HG02970 (cell line): Measurements from ENCODE around the gene PROM2.

Source experiments
- ATAC-seq: cut with Tn5 transposase; IDR thresholded peaks from one replicate; pipeline ENCODE4 v1.9.1; 2021; ENCODE audit warnings: mild to moderate bottlenecking, moderate library complexity, moderate number of reproducible peaks; ENCODE audit not compliant: unreplicated experiment, low FRiP score

PROM2 gene

DNA sequence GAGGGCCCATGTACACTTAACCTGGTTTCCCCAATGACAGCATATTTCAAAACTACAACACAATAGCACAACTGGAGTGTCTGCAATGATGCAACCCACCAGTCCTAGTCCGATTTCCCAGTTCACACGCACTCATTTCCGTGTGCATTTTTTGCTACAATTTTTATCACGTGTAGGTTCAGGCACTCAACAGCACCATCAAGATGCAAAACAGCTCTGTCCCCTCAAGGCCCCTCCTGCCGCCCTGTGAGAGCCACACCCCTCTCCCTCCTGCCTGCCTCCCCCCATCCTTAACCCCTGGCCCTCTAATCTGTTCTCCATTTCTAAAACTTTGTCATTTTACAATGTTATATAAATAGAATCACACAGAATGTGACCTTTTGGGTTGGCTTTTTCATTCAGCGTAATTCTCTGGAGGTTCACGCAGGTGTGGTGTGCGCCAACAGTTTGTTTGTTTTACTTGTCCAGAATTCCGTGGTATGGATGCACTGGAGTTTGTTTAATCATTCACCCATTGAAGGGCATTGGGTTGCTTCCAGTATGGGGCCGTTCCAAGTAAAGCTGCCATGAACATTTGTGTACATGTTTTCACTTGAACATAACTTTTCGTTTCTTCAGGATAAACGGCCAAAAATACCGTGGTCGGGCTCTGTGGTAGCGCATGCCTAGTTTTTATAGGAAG, 31.3 kb downstream of the PROM2 start:
- no peak for ATAC-seq

DNA sequence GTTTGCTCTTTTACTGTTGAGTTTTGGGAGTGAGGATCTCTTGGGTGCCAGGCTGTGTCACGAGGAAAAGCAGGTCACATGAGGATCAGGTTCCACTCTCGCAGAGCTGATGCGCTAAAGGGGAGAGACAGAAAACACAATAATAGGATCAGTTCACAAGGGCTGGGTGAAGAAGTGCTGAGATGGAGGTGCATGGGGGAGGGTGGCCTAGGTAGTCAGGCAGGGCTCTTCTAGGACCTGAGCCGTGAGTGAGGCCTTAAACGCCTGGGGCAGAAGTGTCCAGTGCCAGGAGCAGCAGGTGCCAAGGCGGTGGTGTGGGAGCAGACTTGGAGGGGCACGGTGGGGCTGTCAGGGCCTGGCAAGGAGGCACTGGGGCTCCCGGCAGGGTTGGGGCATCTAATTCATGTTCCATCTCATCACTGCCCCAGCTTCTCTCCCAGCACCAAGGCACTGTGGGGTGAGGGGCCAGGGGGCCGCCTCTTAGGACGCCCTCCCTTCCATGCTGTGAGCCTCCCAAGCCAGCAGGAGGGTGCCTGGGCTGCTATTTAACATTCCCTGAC, 32.2 kb downstream of the PROM2 start:
- ATAC-seq, result no peak

DNA sequence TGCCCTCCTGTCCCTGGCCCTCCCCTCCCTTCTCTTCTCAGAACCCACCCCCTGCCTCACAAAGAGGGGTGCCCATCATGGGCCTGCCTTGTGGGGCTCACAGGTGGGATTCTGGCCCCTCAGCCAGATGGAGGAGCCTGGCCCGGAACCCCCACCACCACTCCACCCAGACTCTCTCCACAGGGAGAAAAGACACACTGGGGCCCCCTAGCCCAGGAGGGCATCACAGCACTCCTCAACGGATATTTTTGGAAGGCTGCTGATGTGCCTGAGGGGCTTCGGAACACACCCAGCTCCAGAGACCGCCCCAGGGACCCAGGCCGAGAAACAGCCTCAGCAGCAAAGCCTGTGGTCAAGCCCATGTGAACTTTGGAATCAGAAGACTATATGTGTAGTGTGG, 32.8 kb downstream of the PROM2 start:
- ATAC-seq, result no peak

DNA sequence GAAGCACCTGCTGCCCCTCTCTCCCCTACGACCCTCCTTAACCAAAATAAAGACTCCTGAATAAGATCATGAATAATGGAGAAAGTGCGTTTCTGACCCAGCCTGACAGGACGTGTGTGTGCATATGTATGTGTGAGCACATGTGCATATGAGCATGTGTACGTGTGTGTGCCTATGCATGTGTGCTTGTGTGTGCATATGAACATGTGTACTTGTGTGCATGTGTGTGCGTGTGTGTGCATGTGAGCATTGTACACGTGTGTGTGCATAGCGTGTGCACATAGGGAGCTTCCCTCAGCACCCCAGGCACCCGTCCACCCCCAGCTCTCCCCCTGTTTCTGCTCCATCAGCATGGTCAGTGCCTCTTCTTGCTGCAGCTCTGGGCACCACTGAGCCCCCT, 33.6 kb downstream of the PROM2 start:
- no peak for ATAC-seq

DNA sequence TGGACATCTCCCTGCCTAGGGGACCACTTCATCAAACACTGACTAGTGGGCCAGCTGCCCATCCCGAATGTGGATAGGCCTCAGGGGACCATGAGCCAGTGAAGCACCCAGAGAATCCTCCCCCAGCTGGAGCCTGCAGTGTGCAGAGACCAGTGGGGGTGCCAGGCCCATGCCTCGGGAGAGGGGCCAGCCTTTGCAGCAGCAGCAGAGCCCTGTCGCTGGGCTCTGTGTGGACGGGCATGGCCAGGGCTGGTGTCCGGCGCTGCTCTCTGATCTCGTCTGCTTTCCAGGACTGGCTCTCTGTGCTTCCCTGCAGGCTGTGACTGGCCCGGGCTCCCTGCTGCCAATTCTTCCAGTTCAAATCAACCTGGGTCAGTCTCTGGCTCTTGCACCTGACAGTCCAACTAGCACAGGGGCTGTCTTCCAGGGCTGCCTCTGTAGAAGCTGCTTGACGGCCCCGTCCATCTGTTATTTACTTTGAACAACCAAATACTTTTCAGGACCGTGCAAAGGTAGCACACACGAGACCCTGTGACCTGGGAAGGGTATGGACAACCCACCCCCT, 34.3 kb downstream of the PROM2 start:
- ATAC-seq, result no peak

DNA sequence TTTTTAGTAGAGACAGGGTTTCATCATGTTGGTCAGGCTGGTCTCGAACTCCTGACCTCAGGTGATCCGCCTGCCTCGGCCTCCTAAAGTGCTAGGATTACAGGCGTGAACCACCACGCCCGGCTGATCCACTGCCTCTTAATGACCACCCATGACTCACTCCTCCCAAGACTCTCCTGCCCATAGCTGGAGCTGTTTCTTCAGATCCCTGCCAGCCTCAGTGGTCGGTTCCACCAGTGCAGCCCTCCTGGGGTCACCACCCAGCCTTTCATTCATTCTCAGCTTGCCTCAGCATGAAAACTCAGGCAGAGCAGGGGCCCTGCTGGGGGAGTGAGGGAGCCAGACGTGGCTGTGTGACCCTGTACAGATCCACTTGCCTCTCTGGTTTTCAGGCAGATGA, 35.4 kb downstream of the PROM2 start:
- no peak for ATAC-seq

DNA sequence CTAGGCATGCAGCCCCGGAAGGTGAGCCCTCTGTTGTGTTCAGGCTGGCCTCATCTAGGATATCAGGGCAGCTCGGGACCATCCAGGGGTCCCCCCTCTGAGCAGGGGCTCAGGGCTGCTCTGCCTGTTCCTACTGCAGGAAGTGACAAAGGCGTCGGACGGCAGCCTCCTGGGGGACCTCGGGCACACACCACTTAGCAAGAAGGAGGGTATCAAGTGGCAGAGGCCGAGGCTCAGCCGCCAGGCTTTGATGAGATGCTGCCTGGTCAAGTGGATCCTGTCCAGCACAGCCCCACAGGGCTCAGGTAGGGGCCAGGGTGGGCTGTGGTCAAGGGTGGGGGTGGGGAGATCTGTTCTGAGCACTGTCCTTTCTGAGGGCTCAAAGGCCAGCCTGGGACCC, 36.0 kb downstream of the PROM2 start:
- no peak for ATAC-seq

DNA sequence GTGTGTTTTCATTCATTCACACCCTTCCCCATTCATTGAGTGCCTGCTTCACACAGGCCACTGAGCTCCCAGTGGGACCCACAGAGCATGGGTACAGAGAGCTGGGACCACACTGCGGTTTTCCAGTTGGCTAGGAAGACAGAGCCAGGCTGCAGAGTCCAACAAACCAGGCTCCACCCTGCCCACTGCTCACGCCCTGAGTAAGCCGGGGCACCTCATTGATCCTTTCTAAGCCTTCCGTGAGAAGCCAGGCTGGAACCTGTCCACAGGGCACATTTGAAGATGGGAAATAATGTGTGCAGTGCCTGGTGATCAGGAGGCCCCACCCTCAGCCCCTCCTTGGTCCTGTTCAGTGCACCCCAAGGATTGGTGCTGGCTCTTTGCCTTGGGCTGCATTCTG, 36.4 kb downstream of the PROM2 start:
- ATAC-seq, result no peak

DNA sequence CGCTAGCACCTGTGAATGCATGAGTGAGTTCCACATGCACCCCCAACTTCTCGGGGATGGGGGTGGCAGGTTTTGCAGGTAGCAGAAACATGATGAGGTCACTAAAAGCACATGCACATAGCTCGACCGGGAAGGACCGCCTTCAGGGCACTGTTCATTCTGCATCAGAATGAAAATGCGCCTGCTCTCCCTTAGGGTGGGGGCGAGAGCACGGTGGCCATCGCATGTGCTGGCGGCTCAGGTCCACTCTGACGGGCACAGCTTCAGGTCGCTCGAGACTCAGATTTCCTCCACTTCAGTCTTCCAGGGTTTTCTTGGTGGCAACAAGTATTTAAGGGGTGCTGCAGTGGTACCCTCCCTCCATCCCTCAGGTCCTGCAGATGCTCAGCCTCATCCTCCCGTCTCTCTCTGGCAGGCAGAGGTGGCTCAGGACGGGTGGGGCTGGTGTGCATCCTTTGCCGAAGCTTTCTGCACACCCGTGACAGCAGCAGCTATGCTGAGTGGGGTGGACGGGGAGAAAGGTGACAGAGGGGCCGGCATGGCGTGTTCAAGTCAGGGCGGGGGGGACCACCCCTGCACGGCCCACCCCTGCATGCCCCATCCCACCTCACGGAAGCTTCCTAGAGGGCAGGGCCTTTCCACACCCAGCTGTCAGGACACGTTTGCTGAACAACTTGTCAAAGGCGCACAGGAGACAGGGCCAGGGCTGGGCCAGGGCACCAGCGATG, 37.7 kb downstream of the PROM2 start:
- no peak for ATAC-seq

DNA sequence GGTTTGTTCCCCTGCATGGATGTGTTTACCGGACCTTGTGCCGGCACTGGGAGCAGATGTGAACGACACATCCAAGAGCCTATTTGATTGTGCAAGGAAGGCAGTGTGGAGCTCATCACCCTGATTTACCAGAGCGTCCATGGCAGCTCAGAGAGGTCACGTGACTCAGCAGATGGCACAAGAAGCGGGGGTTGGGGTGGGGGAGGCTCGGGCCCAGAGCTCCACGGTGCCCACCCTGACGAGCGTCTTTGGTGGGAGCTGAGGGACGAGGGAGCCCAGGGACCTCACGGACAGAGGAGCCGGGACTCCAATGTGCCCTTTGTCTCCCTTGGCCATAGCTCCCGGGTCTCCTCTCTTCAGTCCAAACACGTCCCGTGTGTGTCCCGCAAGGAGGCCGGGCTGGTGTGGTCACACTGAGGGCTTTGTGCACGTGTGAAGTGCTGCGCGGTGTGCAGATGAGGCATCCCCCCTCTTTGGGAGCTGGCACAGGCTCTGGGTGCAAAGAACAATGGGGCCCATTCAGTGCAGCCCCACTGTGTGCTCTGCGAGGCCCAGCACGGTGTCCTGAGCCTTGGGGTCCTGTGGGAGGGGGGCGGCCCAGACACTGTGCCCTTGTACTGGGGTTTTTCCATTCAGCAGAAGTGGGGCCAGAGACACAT, 38.4 kb downstream of the PROM2 start:
- ATAC-seq, result no peak

DNA sequence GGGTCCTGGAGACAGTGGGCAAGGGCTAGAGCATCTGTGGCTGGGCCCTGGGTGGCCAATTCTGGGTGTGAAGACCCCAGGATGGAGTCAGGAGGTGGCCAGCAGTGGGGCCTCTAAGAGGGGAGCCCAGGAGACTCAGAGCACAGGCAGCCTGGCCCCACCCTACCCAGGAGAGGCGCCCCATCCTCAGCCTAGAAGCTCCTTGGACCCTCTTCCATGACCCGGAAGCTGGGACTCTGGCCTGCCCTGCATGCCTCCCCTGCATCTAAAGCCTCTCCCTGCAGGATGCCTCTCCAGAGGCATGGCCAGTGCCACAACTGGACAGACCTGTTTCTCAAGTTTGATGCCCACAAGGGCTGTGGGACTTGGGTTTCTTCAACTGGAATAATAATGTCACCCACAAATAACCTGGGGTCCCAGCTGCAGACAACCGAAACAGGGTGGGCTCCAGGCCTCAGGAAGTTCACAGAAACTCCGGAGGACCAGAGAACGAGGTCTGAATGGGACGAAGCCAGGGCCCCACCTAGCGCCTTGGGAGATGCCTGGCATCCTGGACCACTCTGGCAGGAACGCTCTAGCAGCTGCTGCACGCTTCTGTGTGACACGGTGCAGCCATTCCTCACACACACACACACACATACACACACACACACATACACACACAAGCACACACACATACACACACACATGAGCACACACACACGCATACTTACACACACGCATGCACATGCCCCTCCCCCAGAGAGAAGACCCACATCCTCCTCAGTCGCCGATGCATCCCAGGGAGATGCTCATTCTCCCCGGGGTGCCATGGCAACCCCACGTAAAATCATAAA, 39.3 kb downstream of the PROM2 start:
- no peak for ATAC-seq

DNA sequence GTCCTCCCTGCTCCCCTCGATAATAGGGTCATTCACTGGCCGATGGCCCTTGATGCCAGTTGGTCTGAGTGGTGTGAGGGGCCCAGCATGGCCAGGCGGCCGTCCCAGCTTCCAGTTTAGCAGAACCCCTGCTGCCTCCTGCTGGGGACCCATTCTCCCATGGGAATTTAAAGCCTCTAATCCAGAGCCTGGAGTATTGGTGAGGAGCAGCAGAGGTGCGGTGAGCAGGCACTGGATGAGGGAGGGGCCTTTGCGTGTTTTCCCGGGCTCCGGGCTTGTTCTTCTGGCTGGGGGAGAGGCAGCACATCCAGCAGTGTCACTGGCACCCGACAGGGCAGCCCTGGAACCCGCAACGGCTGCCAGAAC, 40.3 kb downstream of the PROM2 start:
- no peak for ATAC-seq

DNA sequence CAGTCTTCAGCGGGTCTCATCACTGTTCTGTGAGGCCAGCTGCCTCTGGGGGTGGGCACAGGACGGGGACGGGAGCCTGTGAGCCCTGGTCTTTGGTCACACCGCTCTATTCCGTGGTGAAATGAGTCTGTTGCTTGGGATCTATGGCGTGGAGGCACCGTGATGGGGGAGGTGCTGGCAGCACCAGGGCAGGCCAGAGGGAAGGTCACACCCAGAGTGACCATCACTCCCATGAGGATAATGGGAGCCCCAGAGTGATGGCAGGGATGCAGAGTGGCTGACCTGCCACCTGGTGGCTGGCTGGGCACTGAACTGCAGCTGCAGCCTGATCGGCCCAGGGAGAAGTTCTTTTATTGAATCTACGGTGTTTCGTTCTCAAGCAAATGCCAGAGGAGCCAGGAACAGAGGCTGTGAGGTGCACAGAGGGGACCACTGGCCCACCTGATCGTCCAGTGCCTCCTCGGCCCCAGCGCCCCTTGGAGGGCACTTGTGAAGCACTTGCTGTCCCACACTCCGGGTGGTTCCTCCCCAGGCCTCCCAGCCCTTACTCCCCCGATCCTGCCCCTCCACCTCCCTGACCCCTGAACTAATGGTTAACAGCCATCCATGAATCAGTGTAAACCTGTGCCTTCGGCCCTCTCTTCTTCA, 40.8 kb downstream of the PROM2 start:
- no peak for ATAC-seq

DNA sequence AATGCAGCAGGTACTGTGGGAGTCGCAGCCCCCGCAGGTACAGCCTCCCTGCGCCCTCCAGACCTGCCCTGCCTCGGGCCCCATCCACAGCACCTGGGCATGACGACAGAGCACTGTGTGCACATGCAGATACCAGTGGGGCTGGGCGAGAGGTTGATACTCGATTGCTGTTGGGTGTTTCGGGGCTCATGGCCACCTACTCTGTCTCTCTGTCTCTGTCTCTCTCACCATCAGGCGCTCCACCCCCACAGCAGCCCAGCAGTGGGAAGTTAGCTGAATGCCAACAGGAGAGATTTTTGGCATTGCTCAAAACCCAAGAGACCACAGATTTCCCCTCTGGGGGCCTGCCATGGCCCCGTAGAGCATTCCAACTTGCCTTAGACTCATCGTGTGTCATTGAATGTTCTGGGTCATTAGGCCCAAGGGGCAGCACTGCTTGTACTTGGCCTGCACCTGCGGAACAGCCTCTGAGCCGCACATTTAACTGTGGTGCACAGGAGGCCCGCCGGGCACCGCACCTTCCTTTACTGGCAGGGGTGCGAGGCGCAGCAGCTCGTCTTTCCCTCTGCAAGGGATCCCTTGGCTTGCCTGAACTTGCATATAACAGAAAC, 41.7 kb downstream of the PROM2 start:
- no peak for ATAC-seq

DNA sequence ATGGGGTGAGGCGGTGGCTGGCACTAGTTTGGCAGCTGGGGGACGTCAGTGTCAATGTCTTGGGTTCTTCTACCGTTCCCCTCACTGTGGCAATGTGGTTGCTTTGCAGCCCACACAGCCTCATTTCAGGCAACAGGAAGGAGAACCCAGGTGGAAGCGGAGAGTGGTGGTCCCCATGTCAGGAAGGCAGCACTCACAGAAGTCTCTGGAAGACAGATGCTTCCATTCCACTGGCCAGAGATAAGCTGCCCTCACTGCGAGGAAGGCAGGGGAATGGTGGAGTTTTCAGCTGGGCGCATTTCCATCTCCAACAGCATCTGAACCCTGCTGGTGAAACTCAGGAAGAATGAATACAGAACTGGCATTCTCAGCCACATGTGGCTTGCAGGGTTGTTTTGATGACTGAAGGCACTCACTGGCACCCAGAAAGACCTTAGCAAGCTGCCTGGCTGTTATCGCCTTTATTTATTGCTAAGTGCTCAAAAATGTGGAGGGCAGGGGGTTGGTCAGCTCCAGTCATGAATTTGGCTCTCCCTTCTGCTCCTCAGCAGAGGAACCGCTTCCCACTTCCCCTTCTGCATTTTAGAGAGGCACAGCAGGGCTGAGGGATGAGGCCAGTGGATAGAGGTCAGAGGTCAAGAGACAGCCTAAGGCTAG, 42.3 kb downstream of the PROM2 start:
- ATAC-seq, result no peak

DNA sequence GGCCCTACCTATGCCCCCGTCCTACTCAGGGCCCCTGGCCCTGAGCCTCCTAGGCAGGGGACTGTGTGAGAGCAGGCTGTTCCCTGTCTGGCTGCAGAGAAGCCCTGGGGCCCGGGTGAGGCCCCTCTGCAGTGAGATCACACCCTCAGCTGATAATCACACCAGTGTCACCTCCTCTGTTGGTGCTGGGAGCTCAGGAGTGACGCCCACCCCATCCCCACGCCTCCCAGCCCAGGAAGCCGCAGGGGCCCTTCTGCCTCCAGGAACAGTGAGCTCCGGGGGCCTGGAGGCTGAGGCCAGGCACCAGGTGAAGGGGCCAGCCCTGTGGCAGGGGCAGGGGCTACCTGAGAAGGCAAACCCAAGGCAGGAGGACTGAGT, 42.9 kb downstream of the PROM2 start:
- no peak for ATAC-seq

DNA sequence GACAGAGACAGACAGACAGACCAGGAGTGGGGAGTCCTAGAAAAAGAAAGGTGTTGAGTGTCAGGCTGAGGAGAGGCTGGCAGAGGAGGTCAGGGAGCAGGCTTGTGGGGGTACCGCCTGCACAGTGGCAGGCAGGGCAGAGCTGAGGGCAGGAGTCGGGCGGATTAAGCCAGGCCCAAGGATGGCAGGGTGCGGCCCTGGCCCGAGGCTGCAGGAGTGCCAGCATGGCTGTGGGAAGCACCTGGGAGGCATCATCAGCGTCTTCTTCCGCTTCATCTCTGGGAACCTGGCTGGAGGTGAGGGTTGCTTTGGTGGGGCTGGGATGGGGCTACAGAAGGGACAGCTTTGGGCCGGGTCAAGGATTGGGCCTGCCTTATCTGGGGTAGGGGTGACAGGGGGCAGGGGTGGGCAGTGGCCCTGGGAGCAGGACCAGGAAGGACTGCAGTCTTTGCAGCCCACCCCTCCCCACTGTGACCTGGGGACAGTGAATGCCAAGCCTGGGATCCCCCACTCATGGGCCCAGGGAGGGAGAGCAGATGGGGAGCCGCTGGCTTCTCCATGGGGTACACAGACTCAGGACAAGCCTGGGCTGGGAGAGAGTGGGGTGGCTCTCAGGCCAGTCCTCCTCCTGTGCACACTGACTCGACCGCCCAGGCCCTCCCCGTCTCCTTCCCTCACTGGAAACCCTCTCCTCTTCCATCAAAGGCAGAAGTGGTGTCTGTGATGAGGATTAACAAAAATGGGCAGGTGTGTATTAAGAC, 43.6 kb downstream of the PROM2 start:
- no peak for ATAC-seq
